PC-9 (cell line): ENCODE measurements around the gene NANOGP8.

ENCODE experiments used
- EZH2 ChIP-seq: fragments of 200-600 bp; sonication (generic); IDR thresholded peaks from 2 replicates; pipeline ENCODE4 v1.8.0; 2017; ENCODE audit warnings: antibody characterized with exemption, low read depth
- TF ChIP-seq, protein P1 (sequence below): fragments of 200-600 bp; sonication (generic); conservative IDR thresholded peaks from 2 replicates; pipeline ENCODE4 v1.6.1; 2017; ENCODE audit warnings: mixed run types, antibody characterized with exemption, mild to moderate bottlenecking, moderate library complexity

DNA sequence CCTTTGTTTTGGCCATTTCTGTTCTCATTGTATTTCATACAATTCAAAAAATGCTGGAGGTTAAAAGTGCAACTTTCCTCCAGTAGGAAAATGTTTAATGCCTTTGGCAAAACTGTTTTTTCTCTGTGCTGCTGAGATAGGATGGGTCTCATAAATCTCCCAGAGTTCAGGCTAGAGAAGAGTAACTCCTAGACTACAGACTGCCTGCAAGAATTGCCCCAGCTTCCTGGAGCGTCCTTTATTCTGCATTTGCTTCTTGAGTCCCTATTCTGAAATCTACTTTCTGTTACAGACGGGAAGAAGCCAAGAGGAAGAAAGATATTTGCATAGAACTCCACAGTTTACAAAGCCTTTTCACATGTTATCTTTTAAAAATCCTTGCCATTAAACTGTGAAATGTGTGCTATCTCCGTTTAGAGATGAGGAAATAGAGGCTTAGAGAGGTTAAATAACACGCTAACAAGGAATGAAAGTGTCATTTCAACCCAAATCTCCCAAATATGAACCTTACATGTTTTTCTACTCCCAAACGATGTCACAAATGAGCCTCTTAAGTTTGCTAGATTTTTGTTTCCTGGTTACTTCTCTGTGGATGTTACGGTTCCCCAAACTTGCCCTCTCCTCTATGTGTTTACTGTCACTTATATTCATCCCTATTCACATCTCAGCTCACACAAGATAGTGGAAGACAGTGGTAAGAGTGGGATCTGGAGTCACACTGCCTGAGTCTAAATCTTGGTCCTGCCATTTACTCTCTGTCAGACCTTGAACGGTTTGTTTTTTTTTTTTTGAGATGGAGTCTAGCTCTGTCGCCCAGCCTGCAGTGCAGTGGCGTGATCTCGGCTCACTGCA is 17.4 kb downstream of the NANOGP8 start:
- TF ChIP-seq, protein P1, sequence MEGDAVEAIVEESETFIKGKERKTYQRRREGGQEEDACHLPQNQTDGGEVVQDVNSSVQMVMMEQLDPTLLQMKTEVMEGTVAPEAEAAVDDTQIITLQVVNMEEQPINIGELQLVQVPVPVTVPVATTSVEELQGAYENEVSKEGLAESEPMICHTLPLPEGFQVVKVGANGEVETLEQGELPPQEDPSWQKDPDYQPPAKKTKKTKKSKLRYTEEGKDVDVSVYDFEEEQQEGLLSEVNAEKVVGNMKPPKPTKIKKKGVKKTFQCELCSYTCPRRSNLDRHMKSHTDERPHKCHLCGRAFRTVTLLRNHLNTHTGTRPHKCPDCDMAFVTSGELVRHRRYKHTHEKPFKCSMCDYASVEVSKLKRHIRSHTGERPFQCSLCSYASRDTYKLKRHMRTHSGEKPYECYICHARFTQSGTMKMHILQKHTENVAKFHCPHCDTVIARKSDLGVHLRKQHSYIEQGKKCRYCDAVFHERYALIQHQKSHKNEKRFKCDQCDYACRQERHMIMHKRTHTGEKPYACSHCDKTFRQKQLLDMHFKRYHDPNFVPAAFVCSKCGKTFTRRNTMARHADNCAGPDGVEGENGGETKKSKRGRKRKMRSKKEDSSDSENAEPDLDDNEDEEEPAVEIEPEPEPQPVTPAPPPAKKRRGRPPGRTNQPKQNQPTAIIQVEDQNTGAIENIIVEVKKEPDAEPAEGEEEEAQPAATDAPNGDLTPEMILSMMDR: no peak
- no peak for TF ChIP-seq EZH2
